ENCODE measurements around the gene KIR3DL1. TPM values are rescaled to one million over a fixed set of nuclear protein-coding genes. Genes with fewer than 3 reads are reported as not detected.

Gene KIR3DL1
- total and polyA plus RNA-seq, 2 of the 13 experiments (the other 11 are each of a cell fraction or from before 2014, with no cell fraction given): not detected

- no peak overlapping the region for H3K9ac ChIP-seq (ENCODE audit: insufficient read depth, low read depth, low read length)
- ChIA-PET POLR2A (no interaction called here), CTCF (ENCODE audit: low intra/inter-chr PET ratio, low total read pairs) (no interaction called here)
- H3K27me3 ChIP-seq (ENCODE audit: control insufficient read depth in 1 of 2, insufficient read depth in 2 of 2, low read length in 2 of 2): peaks cover 0 to 8% of the 10 kb centered on the region in 2 experiments; a peak in 3 of 5 replicates
- no peak overlapping the region for H3K4me3 ChIP-seq (replicated peaks in 1 of 3; ENCODE audit: insufficient read depth in 1 of 3, low read depth in 2 of 3, low read length in 3 of 3)
- no peaks in the 10 kb centered on the region for H3K9me3 ChIP-seq (ENCODE audit: low read length)
- 0% methylated on average over 1 of the region's 1 CpG for WGBS (ENCODE audit: low lambda C conversion rate)
- no TSS peak for BruUV-seq (replicated peaks)
- FAIRE-seq (no peak), ATAC-seq (no peak), DNase-seq (ENCODE audit: low spot score) (no peak)
- H3K4me2 ChIP-seq (ENCODE audit: low read depth, low read length): no peak overlapping the region
- in situ Hi-C loops (cut with HindIII; ENCODE audit: extremely low pct_ligation_motif_present, low pct_unique_long_range_greater_than_20kb): no loop called here
- no peaks in the 10 kb centered on the region for H3K4me1 ChIP-seq (ENCODE audit: insufficient read depth, low read length)
- no peaks in the 10 kb centered on the region for H4K20me1 ChIP-seq (ENCODE audit: insufficient read depth, low read length)
- no peaks in the 10 kb centered on the region for H3K79me2 ChIP-seq (ENCODE audit: insufficient read depth, low read length)
- H2AFZ ChIP-seq (ENCODE audit: low read length): no peak overlapping the region
- no peaks in the 10 kb centered on the region for H3K36me3 ChIP-seq (replicated peaks in 1 of 2; ENCODE audit: control insufficient read depth in 1 of 2, insufficient read depth in 2 of 2, low read length in 2 of 2)
- intact Hi-C loops (cut with micrococcal nuclease; ENCODE audit: unreplicated experiment): no loop called here
- H3K27ac ChIP-seq (ENCODE audit: extremely low read length, insufficient read depth, low read length): no peak overlapping the region
- TF ChIP-seq SAP130 (CRISPR knock-in tag; IDR thresholded peaks at IDR 0.05; ENCODE audit: low read depth) (no peak), ZNF431 (CRISPR knock-in tag; IDR thresholded peaks at IDR 0.05; ENCODE audit: borderline replicate concordance, low read depth) (no peak), ASH2L (IDR thresholded peaks at IDR 0.05; ENCODE audit: insufficient read length, low read depth, low read length) (no peak), WIZ (CRISPR knock-in tag; IDR thresholded peaks at IDR 0.05) (no peak), ZNF235 (CRISPR knock-in tag; IDR thresholded peaks at IDR 0.05; ENCODE audit: borderline replicate concordance) (no peak), FOXP1 (IDR thresholded peaks at IDR 0.05) (no peak), FOXP1 (CRISPR knock-in tag; IDR thresholded peaks at IDR 0.05) (no peak), RNF219 (CRISPR knock-in tag; IDR thresholded peaks at IDR 0.05) (no peak), EEA1 (CRISPR knock-in tag; IDR thresholded peaks at IDR 0.05; ENCODE audit: borderline replicate concordance) (no peak), HOXA7 (CRISPR knock-in tag; IDR thresholded peaks at IDR 0.05) (no peak), ZNF383 (CRISPR knock-in tag; IDR thresholded peaks at IDR 0.05; ENCODE audit: borderline replicate concordance) (no peak), POLR2AphosphoS5 (IDR thresholded peaks at IDR 0.05; ENCODE audit: low read depth, low read length) (no peak), GABPA (IDR thresholded peaks at IDR 0.05; ENCODE audit: low read depth, low read length) (no peak), GABPA (CRISPR knock-in tag; IDR thresholded peaks at IDR 0.05; ENCODE audit: low read depth) (no peak), GZF1 (CRISPR knock-in tag; IDR thresholded peaks at IDR 0.05) (no peak)
- TF ChIP-seq, protein P1, sequence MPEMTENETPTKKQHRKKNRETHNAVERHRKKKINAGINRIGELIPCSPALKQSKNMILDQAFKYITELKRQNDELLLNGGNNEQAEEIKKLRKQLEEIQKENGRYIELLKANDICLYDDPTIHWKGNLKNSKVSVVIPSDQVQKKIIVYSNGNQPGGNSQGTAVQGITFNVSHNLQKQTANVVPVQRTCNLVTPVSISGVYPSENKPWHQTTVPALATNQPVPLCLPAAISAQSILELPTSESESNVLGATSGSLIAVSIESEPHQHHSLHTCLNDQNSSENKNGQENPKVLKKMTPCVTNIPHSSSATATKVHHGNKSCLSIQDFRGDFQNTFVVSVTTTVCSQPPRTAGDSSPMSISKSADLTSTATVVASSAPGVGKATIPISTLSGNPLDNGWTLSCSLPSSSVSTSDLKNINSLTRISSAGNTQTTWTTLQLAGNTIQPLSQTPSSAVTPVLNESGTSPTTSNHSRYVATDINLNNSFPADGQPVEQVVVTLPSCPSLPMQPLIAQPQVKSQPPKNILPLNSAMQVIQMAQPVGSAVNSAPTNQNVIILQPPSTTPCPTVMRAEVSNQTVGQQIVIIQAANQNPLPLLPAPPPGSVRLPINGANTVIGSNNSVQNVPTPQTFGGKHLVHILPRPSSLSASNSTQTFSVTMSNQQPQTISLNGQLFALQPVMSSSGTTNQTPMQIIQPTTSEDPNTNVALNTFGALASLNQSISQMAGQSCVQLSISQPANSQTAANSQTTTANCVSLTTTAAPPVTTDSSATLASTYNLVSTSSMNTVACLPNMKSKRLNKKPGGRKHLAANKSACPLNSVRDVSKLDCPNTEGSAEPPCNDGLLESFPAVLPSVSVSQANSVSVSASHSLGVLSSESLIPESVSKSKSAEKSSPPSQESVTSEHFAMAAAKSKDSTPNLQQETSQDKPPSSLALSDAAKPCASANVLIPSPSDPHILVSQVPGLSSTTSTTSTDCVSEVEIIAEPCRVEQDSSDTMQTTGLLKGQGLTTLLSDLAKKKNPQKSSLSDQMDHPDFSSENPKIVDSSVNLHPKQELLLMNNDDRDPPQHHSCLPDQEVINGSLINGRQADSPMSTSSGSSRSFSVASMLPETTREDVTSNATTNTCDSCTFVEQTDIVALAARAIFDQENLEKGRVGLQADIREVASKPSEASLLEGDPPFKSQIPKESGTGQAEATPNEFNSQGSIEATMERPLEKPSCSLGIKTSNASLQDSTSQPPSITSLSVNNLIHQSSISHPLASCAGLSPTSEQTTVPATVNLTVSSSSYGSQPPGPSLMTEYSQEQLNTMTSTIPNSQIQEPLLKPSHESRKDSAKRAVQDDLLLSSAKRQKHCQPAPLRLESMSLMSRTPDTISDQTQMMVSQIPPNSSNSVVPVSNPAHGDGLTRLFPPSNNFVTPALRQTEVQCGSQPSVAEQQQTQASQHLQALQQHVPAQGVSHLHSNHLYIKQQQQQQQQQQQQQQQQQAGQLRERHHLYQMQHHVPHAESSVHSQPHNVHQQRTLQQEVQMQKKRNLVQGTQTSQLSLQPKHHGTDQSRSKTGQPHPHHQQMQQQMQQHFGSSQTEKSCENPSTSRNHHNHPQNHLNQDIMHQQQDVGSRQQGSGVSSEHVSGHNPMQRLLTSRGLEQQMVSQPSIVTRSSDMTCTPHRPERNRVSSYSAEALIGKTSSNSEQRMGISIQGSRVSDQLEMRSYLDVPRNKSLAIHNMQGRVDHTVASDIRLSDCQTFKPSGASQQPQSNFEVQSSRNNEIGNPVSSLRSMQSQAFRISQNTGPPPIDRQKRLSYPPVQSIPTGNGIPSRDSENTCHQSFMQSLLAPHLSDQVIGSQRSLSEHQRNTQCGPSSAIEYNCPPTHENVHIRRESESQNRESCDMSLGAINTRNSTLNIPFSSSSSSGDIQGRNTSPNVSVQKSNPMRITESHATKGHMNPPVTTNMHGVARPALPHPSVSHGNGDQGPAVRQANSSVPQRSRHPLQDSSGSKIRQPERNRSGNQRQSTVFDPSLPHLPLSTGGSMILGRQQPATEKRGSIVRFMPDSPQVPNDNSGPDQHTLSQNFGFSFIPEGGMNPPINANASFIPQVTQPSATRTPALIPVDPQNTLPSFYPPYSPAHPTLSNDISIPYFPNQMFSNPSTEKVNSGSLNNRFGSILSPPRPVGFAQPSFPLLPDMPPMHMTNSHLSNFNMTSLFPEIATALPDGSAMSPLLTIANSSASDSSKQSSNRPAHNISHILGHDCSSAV (CRISPR knock-in tag; IDR thresholded peaks at IDR 0.05; ENCODE audit: borderline replicate concordance): no peak
Observed at GRCh38 chr19:54795758-54796157, 20.5 kb upstream of the KIR3DL1 start.

All from HepG2 (cell line).